IMR-90 (cell line): ENCODE results near the gene TOR1A. TPM values are rescaled to one million over a fixed set of nuclear protein-coding genes. Genes with fewer than 3 reads are reported as not detected.

ENCODE experiments used
- ATAC-seq: fragments of 200-7000 bp; cut with Tn5 transposase; 2 replicates; pipeline ENCODE4 v1.9.1; 2020; ENCODE audit warnings: low read depth, mild to moderate bottlenecking, moderate library complexity
- BruUV-seq: library from RNA; stranded (reverse); fragments of 400-500 nt; replicated peaks from 2 replicates; lab custom pipeline; 2021; lab: Mats Ljungman, UMichigan
- CTCF ChIA-PET: fragments of 300-600 bp; formaldehyde crosslinking; extraction: SDS; loops from one replicate; lab custom pipeline; 2021; ENCODE audit warnings: antibody characterized with exemption; lab: Yijun Ruan, JAX
- POLR2A ChIA-PET: fragments of 300-600 bp; sonication (Branson Sonifier 250); formaldehyde crosslinking; loops from one replicate; lab custom pipeline; 2022; ENCODE audit warnings: antibody characterized with exemption; ENCODE audit not compliant: unreplicated experiment; lab: Charles Lee
- DNase-seq: peaks from one replicate; pipeline ENCODE4 v3.0.0; 2013
- H2AFZ ChIP-seq: replicated peaks from 2 replicates; pipeline ENCODE3; 2013; ENCODE audit warnings: low read length, mild to moderate bottlenecking; ENCODE audit not compliant: poor library complexity
- H2AK5ac ChIP-seq: 2 replicates; pipeline ENCODE4 v1.6.1; 2013; ENCODE audit warnings: low read depth, low read length, inconsistent platforms
- H2AK9ac ChIP-seq: replicated peaks from 2 replicates; pipeline ENCODE3; 2013; ENCODE audit warnings: mild to moderate bottlenecking, low read depth, low read length, moderate library complexity; ENCODE audit not compliant: poor library complexity
- H2BK120ac ChIP-seq: 2 replicates; pipeline ENCODE4 v1.6.1; 2013; ENCODE audit warnings: low read depth, low read length, inconsistent platforms
- H2BK15ac ChIP-seq: 3 replicates; pipeline ENCODE4 v1.6.1; 2013; ENCODE audit warnings: low read depth, low read length, inconsistent platforms
- H2BK20ac ChIP-seq: 2 replicates; pipeline ENCODE4 v1.6.1; 2013; ENCODE audit warnings: low read depth, mild to moderate bottlenecking, inconsistent platforms, low read length, moderate library complexity
- H2BK5ac ChIP-seq: 2 replicates; pipeline ENCODE4 v1.6.1; 2013; ENCODE audit warnings: mild to moderate bottlenecking, low read depth, low read length, inconsistent platforms; ENCODE audit not compliant: poor library complexity, severe bottlenecking
- H3K14ac ChIP-seq: replicated peaks from 2 replicates; pipeline ENCODE4 v1.6.1; 2013; ENCODE audit warnings: low read depth, low read length, inconsistent platforms
- H3K18ac ChIP-seq: 2 replicates; pipeline ENCODE4 v1.6.1; 2013; ENCODE audit warnings: low read depth, low read length, control low read depth
- H3K23ac ChIP-seq: 2 replicates; pipeline ENCODE4 v1.6.1; 2013; ENCODE audit warnings: low read depth, low read length, inconsistent platforms
- H3K27ac ChIP-seq: 2 replicates; pipeline ENCODE4 v1.5.1; 2013; ENCODE audit warnings: mild to moderate bottlenecking, control low read depth, low read length; ENCODE audit not compliant: insufficient read depth
- H3K27me3 ChIP-seq: 2 replicates; pipeline ENCODE4 v1.6.1; 2013; ENCODE audit warnings: low read length; ENCODE audit not compliant: control insufficient read depth, insufficient read depth
- H3K36me3 ChIP-seq: 2 replicates; pipeline ENCODE4 v1.6.1; 2013; ENCODE audit warnings: low read length, mixed read lengths; ENCODE audit not compliant: control insufficient read depth, insufficient read depth
- H3K4ac ChIP-seq: 2 replicates; pipeline ENCODE4 v1.6.1; 2013; ENCODE audit warnings: low read depth, low read length, inconsistent platforms
- H3K4me1 ChIP-seq: 2 replicates; pipeline ENCODE4 v1.6.1; 2013; ENCODE audit warnings: low read length, mixed read lengths; ENCODE audit not compliant: control insufficient read depth, insufficient read depth
- H3K4me2 ChIP-seq: 2 replicates; pipeline ENCODE4 v1.6.1; 2013; ENCODE audit warnings: low read depth, mild to moderate bottlenecking, control low read depth, low read length, moderate library complexity
- H3K4me3 ChIP-seq: 2 replicates; pipeline ENCODE4 v1.5.1; 2013; ENCODE audit warnings: low read depth, mild to moderate bottlenecking, control low read depth, low read length, moderate library complexity; ENCODE audit not compliant: insufficient read depth
- H3K56ac ChIP-seq: 2 replicates; pipeline ENCODE4 v1.6.1; 2013; ENCODE audit warnings: low read length, inconsistent platforms; ENCODE audit not compliant: insufficient read depth; ENCODE audit errors: extremely low read depth
- H3K79me1 ChIP-seq, 2 experiments: 2 replicates each; pipeline ENCODE4 v1.6.1; 2013; ENCODE audit warnings: low read length in 2 of 2, inconsistent platforms in 1 of 2, low read depth in 1 of 2
- H3K9ac ChIP-seq: 2 replicates; pipeline ENCODE4 v1.6.1; 2013; ENCODE audit warnings: low read depth, low read length, control low read depth
- H3K9me1 ChIP-seq: 2 replicates; pipeline ENCODE4 v1.6.1; 2013; ENCODE audit warnings: low read length, inconsistent platforms; ENCODE audit not compliant: insufficient read depth
- H3K9me3 ChIP-seq: 2 replicates; pipeline ENCODE4 v1.6.1; 2013; ENCODE audit warnings: low read length; ENCODE audit not compliant: control insufficient read depth, insufficient read depth
- H4K20me1 ChIP-seq: 2 replicates; pipeline ENCODE4 v1.6.1; 2013; ENCODE audit warnings: low read length, inconsistent platforms; ENCODE audit not compliant: insufficient read depth
- H4K5ac ChIP-seq: 2 replicates; pipeline ENCODE4 v1.6.1; 2013; ENCODE audit warnings: mild to moderate bottlenecking, low read depth, low read length, control low read depth
- H4K8ac ChIP-seq, 2 experiments: 2 replicates each; pipeline ENCODE4 v1.6.1; 2013; ENCODE audit warnings: low read depth in 2 of 2, low read length in 2 of 2, control low read depth in 1 of 2, inconsistent platforms in 1 of 2
- H4K91ac ChIP-seq: 2 replicates; pipeline ENCODE4 v1.6.1; 2013; ENCODE audit warnings: low read depth, low read length, inconsistent platforms; ENCODE audit not compliant: insufficient read depth
- BHLHE40 ChIP-seq: fragments of 150-350 bp; IDR thresholded peaks from 2 replicates; pipeline ENCODE4 v1.6.1; 2016; ENCODE audit warnings: mild to moderate bottlenecking, low read depth, low read length
- CEBPB ChIP-seq: IDR thresholded peaks from 2 replicates; pipeline ENCODE4 v1.6.1; 2012; ENCODE audit warnings: low read depth, low read length, improper control_type of control experiment
- CHD1 ChIP-seq: IDR thresholded peaks from 2 replicates; pipeline ENCODE4 v1.6.1; 2012; ENCODE audit warnings: low read depth, low read length, improper control_type of control experiment
- FOS ChIP-seq: fragments of 150-350 bp; IDR thresholded peaks from 2 replicates; pipeline ENCODE4 v1.6.1; 2016; ENCODE audit warnings: low read depth, low read length
- MAFK ChIP-seq: IDR thresholded peaks from 2 replicates; pipeline ENCODE4 v1.6.1; 2012; ENCODE audit warnings: low read depth, low read length, improper control_type of control experiment
- MAZ ChIP-seq: IDR thresholded peaks from 2 replicates; pipeline ENCODE4 v1.6.1; 2012; ENCODE audit warnings: low read depth, mild to moderate bottlenecking, low read length, improper control_type of control experiment, moderate library complexity, borderline replicate concordance
- MXI1 ChIP-seq: IDR thresholded peaks from 2 replicates; pipeline ENCODE4 v1.6.1; 2012; ENCODE audit warnings: low read depth, mild to moderate bottlenecking, low read length, moderate library complexity, borderline replicate concordance
- NFE2L2 ChIP-seq: fragments of 150-350 bp; IDR thresholded peaks from 2 replicates; pipeline ENCODE4 v1.6.1; 2016; ENCODE audit warnings: low read depth, mild to moderate bottlenecking, low read length
- POLR2A ChIP-seq: IDR thresholded peaks from 2 replicates; pipeline ENCODE4 v1.6.1; 2012; ENCODE audit warnings: mild to moderate bottlenecking, low read depth, low read length
- RCOR1 ChIP-seq: IDR thresholded peaks from 2 replicates; pipeline ENCODE4 v1.6.1; 2012; ENCODE audit warnings: mild to moderate bottlenecking, low read length, improper control_type of control experiment; ENCODE audit not compliant: insufficient replicate concordance
- RFX5 ChIP-seq: IDR thresholded peaks from 2 replicates; pipeline ENCODE4 v1.8.0; 2012; ENCODE audit warnings: low read depth, mild to moderate bottlenecking, low read length, moderate library complexity
- SMC3 ChIP-seq: fragments of 150-350 bp; IDR thresholded peaks from 2 replicates; pipeline ENCODE4 v1.6.1; 2016; ENCODE audit warnings: low read depth, mild to moderate bottlenecking, antibody characterized with exemption, low read length, moderate library complexity
- WGBS, 2 experiments: methylation state at CpG; one replicate each; pipeline versions ENCODE4 v1.1.5 to v1.1.7; 2013; ENCODE audit warnings: missing lambda C conversion rate in 2 of 2; ENCODE audit not compliant: insufficient read length in 1 of 2; ENCODE audit errors: extremely low coverage in 2 of 2; 5-methylcytosine and 5-hydroxymethylcytosine counted together
- dilution Hi-C: fragments of 300-500 bp; cut with HindIII; formaldehyde crosslinking; loops from one replicate; pipeline ENCODE4 v1.14.3; 2018; ENCODE audit warnings: low sequenced_read_pairs; ENCODE audit not compliant: unreplicated experiment
- in situ Hi-C: fragments of 300-500 bp; cut with MboI; formaldehyde crosslinking; loops from 3 replicates; pipeline ENCODE4 v1.14.3; 2019; ENCODE audit warnings: low sequenced_read_pairs, inconsistent platforms, mixed read lengths
- intact Hi-C: fragments of 100-400 bp; cut with micrococcal nuclease; formaldehyde crosslinking; loops from 2 replicates; pipeline ENCODE4 v1.10.0; 2022
- polyA plus RNA-seq, 3 experiments: library from polyadenylated mRNA; depleted of rRNA; stranded (reverse); fragments of >200 nt; gene quantifications; 2 replicates each; pipeline ENCODE4 v1.2.3, GENCODE V29; 2012; ENCODE audit warnings: low replicate concordance in 1 of 3
- total RNA-seq: library from RNA; depleted of rRNA; stranded (reverse); fragments of >200 nt; gene quantifications from 2 replicates; pipeline ENCODE4 v1.2.3, GENCODE V29; 2012
- TF ChIP-seq, protein P1 (sequence below): conservative IDR thresholded peaks from 2 replicates; pipeline ENCODE4 v1.5.1; 2012; ENCODE audit warnings: mild to moderate bottlenecking, low read depth, low read length, improper control_type of control experiment
- TF ChIP-seq, protein P2 (sequence below): fragments of 150-350 bp; IDR thresholded peaks from 2 replicates; pipeline ENCODE4 v1.6.1; 2017; ENCODE audit warnings: mild to moderate bottlenecking, antibody characterized with exemption, low read length, low read depth
- TF ChIP-seq, protein P3 (sequence below): fragments of 150-350 bp; IDR thresholded peaks from 2 replicates; pipeline ENCODE4 v1.6.1; 2016; ENCODE audit warnings: low read depth, mild to moderate bottlenecking, low read length, moderate library complexity, borderline replicate concordance

Gene TOR1A
- total and polyA plus RNA-seq, 2 of the 4 experiments (the other 2 are of a cell fraction): 27.1 to 74.2 TPM

DNA sequence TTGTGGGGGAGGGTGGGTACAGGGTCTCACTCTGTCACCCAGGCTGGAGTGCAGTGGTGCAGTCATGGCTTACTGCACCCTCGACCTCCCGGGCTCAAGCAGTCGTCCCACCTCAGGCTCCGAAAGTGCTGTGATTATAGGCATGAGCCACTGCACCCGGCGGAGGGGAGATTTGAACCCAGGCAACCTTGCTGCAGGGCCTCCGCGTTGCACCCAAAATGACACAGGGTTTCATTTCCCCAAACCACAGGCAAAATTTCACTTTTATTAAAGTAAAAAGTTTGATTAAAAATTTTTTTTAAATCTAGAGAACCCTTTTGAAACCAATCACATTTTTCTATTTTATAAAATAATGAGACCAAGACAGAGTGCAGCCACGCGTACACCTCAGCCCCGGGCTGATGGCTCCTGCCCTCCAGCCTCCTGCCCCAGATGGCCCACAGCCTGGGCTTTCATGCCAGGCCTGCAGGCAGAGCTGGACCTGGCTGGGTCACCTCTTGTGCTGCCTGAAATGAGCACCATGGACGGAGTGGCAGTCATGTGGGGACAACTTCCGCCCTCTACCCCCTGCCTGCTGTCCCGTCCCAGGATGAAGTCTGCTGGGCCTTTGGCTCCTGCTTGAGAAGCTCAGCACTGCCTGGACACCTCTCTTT is 41.9 kb upstream of the TOR1A start:
- in situ Hi-C loops: no loop called here
- no peak overlapping the region for H2BK120ac ChIP-seq
- H3K27me3 ChIP-seq: no peaks in the 10 kb centered on the region
- H2AFZ ChIP-seq: no peak overlapping the region
- H4K20me1 ChIP-seq: no peaks in the 10 kb centered on the region
- H3K4me2 ChIP-seq: no peak overlapping the region
- H3K9me1 ChIP-seq: 0 out of 2 replicates have a peak, but pooled peaks cover 3% of the 10 kb centered on the region
- H2BK20ac ChIP-seq: no peak overlapping the region
- no peak overlapping the region for H3K27ac ChIP-seq
- CTCF ChIA-PET: no interaction called here
- DNase-seq: no peak
- H3K23ac ChIP-seq: no peak overlapping the region
- no peaks in the 10 kb centered on the region for H3K79me1 ChIP-seq
- H2BK15ac ChIP-seq: no peak overlapping the region
- no peak overlapping the region for H3K18ac ChIP-seq
- no peak overlapping the region for H2AK9ac ChIP-seq
- POLR2A ChIA-PET: no interaction called here
- H3K9ac ChIP-seq: no peak overlapping the region
- H2AK5ac ChIP-seq: no peak overlapping the region
- no peaks in the 10 kb centered on the region for H3K9me3 ChIP-seq
- no peaks in the 10 kb centered on the region for H3K4me1 ChIP-seq
- TF ChIP-seq MAZ (no peak), SMC3 (no peak), CEBPB (no peak), BHLHE40 (no peak), RFX5 (no peak), NFE2L2 (no peak), MAFK (no peak), CHD1 (no peak), MXI1 (no peak), RCOR1 (no peak), FOS (no peak), POLR2A (no peak)
- TF ChIP-seq, protein P1, sequence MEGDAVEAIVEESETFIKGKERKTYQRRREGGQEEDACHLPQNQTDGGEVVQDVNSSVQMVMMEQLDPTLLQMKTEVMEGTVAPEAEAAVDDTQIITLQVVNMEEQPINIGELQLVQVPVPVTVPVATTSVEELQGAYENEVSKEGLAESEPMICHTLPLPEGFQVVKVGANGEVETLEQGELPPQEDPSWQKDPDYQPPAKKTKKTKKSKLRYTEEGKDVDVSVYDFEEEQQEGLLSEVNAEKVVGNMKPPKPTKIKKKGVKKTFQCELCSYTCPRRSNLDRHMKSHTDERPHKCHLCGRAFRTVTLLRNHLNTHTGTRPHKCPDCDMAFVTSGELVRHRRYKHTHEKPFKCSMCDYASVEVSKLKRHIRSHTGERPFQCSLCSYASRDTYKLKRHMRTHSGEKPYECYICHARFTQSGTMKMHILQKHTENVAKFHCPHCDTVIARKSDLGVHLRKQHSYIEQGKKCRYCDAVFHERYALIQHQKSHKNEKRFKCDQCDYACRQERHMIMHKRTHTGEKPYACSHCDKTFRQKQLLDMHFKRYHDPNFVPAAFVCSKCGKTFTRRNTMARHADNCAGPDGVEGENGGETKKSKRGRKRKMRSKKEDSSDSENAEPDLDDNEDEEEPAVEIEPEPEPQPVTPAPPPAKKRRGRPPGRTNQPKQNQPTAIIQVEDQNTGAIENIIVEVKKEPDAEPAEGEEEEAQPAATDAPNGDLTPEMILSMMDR: no peak
- TF ChIP-seq, protein P2, sequence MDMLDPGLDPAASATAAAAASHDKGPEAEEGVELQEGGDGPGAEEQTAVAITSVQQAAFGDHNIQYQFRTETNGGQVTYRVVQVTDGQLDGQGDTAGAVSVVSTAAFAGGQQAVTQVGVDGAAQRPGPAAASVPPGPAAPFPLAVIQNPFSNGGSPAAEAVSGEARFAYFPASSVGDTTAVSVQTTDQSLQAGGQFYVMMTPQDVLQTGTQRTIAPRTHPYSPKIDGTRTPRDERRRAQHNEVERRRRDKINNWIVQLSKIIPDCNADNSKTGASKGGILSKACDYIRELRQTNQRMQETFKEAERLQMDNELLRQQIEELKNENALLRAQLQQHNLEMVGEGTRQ: no peak
- TF ChIP-seq, protein P3, sequence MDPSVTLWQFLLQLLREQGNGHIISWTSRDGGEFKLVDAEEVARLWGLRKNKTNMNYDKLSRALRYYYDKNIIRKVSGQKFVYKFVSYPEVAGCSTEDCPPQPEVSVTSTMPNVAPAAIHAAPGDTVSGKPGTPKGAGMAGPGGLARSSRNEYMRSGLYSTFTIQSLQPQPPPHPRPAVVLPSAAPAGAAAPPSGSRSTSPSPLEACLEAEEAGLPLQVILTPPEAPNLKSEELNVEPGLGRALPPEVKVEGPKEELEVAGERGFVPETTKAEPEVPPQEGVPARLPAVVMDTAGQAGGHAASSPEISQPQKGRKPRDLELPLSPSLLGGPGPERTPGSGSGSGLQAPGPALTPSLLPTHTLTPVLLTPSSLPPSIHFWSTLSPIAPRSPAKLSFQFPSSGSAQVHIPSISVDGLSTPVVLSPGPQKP: no peak
- no peak for ATAC-seq
- H3K4ac ChIP-seq: no peak overlapping the region
- BruUV-seq: no TSS peak
- dilution Hi-C loops: no loop called here
- no peak overlapping the region for H4K5ac ChIP-seq
- no peak overlapping the region for H3K56ac ChIP-seq
- 100% methylated on average over 1 of the region's 14 CpGs; no CpG with 5 or more reads in 1 of the 2 experiments for WGBS, 2 experiments
- no peak overlapping the region for H3K4me3 ChIP-seq
- H4K8ac ChIP-seq: no peak overlapping the region
- no peak overlapping the region for H2BK5ac ChIP-seq
- intact Hi-C loops: no loop called here
- H3K36me3 ChIP-seq: peaks cover 41% of the 10 kb centered on the region
- H4K91ac ChIP-seq: no peak overlapping the region
- H3K14ac ChIP-seq: no peak overlapping the region
